Neutrophil (primary cell): ENCODE results near the gene FABP1.

ENCODE experiments used
- H3K27ac ChIP-seq: fragments of 200-600 bp; sonication (generic); 2 replicates; pipeline ENCODE4 v1.5.1; 2016; ENCODE audit warnings: mild to moderate bottlenecking, moderate library complexity
- H3K27me3 ChIP-seq: fragments of 200-600 bp; sonication (generic); 2 replicates; pipeline ENCODE4 v1.6.0; 2016; ENCODE audit warnings: mild to moderate bottlenecking
- H3K36me3 ChIP-seq: fragments of 200-600 bp; sonication (generic); 2 replicates; pipeline ENCODE4 v1.5.1; 2017
- H3K4me1 ChIP-seq, 2 experiments: fragments of 200-600 bp in 1 of 2; sonication (generic) in 1 of 2; 1 replicate in 1 of 2; 2 replicates in 1 of 2; pipeline versions ENCODE4 v1.5.1 to v1.6.1; 2013 to 2016; ENCODE audit warnings: low read depth in 1 of 2, low read length in 1 of 2, mild to moderate bottlenecking in 1 of 2, moderate library complexity in 1 of 2; ENCODE audit not compliant: control insufficient read depth in 1 of 2, insufficient read depth in 1 of 2
- H3K4me3 ChIP-seq, 2 experiments: fragments of 200-600 bp in 1 of 2; sonication (generic) in 1 of 2; 1 replicate in 1 of 2; 2 replicates in 1 of 2; pipeline ENCODE4 v1.5.1; 2013 to 2016; ENCODE audit warnings: low read depth in 1 of 2, low read length in 1 of 2, mild to moderate bottlenecking in 1 of 2, moderate library complexity in 1 of 2
- H3K9me3 ChIP-seq: fragments of 200-600 bp; sonication (generic); 2 replicates; pipeline ENCODE4 v1.5.1; 2016
- TF ChIP-seq, protein P1 (sequence below): fragments of 200-600 bp; sonication (generic); IDR thresholded peaks from 2 replicates; pipeline ENCODE4 v1.5.1; 2016; ENCODE audit warnings: antibody characterized with exemption

Gene FABP1

DNA sequence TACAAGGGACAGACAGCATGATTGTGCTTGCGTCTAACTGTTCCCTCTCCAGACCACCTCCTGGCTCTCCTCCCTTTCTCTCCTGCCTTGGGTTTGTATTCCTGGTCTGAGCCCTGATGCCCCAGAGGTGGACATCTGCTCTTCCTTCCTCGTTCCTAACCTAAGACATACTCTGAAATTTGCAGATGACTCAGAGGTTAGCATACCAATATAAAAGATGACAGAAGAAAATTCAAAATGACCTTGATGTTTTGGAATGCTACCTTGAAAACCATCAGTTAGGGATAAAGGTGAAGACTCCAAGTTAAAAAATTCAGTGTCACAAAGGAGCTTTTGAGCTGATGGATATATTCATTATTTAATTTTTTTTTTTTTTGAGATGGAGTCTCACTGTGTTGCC, 47.3 kb downstream of the FABP1 start:
- Histone ChIP-seq H3K4me1 (no peaks in the 10 kb centered on the region), H3K9me3 (no peaks in the 10 kb centered on the region), H3K27me3 (no peaks in the 10 kb centered on the region), H3K4me3 (no peak overlapping the region), H3K36me3 (no peaks in the 10 kb centered on the region), H3K27ac (no peak overlapping the region)
- TF ChIP-seq, protein P1, sequence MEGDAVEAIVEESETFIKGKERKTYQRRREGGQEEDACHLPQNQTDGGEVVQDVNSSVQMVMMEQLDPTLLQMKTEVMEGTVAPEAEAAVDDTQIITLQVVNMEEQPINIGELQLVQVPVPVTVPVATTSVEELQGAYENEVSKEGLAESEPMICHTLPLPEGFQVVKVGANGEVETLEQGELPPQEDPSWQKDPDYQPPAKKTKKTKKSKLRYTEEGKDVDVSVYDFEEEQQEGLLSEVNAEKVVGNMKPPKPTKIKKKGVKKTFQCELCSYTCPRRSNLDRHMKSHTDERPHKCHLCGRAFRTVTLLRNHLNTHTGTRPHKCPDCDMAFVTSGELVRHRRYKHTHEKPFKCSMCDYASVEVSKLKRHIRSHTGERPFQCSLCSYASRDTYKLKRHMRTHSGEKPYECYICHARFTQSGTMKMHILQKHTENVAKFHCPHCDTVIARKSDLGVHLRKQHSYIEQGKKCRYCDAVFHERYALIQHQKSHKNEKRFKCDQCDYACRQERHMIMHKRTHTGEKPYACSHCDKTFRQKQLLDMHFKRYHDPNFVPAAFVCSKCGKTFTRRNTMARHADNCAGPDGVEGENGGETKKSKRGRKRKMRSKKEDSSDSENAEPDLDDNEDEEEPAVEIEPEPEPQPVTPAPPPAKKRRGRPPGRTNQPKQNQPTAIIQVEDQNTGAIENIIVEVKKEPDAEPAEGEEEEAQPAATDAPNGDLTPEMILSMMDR: no peak

GRCh38 chr2:88078643-88079172, 49.2 kb downstream of the FABP1 start:
- Histone ChIP-seq H3K4me3 (no peak overlapping the region), H3K4me1 (peaks cover 11% of the 10 kb centered on the region in 2 experiments), H3K36me3 (no peaks in the 10 kb centered on the region), H3K27me3 (no peaks in the 10 kb centered on the region), H3K9me3 (no peaks in the 10 kb centered on the region), H3K27ac (no peak overlapping the region)
- TF ChIP-seq, protein P1: no peak

- TF ChIP-seq, protein P1: no peak
- Histone ChIP-seq H3K4me3 (no peak overlapping the region), H3K27me3 (no peaks in the 10 kb centered on the region), H3K4me1 (peaks cover 11% of the 10 kb centered on the region in 2 experiments), H3K27ac (no peak overlapping the region), H3K9me3 (no peaks in the 10 kb centered on the region), H3K36me3 (no peaks in the 10 kb centered on the region)
These were observed 50.8 kb downstream of the FABP1 start for GRCh38 chr2:88077080-88077479.

DNA sequence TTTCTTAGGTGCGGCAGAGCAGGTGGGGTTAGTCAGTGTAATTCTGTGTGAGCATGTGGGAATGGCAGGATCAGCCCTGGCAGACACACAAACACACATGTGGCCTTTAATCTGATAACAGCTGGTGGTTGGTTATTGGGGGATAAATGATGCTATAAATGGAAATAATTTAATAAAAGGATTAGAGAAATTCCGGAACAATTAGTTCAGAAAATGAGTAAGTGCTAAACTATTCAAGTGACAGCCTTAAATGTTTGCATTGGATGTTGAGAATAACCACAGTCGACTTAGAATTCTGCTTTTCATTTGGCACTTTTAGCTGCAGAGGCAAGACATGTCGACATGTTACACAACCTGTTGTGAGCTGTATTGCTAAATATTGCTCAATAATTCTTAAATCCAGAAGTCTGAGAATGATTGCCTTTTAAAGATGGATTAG, 53.0 kb downstream of the FABP1 start:
- Histone ChIP-seq H3K9me3 (no peaks in the 10 kb centered on the region), H3K4me1 (peaks cover 11% of the 10 kb centered on the region in 2 experiments), H3K27ac (peak overlapping the region; percentile 72), H3K27me3 (no peaks in the 10 kb centered on the region), H3K36me3 (no peaks in the 10 kb centered on the region), H3K4me3 (peak overlapping the region in 1 of 2 experiments; percentile 11)
- TF ChIP-seq, protein P1: no peak

GRCh38 chr2:88074150-88074549, 53.7 kb downstream of the FABP1 start:
- no peak overlapping the region for H3K27ac ChIP-seq

More at GRCh38 chr2:88074150-88074549, 53.7 kb downstream of the FABP1 start:
- Histone ChIP-seq H3K4me1 (peaks cover 11% of the 10 kb centered on the region in 2 experiments), H3K36me3 (no peaks in the 10 kb centered on the region), H3K4me3 (no peak overlapping the region), H3K27me3 (no peaks in the 10 kb centered on the region), H3K9me3 (no peaks in the 10 kb centered on the region)
- TF ChIP-seq, protein P1: no peak
